NCI-H524 (cell line): Measurements from ENCODE around the gene NDFIP1.

Experiments used
- DNase-seq, 2 experiments: peaks; one replicate each; lab custom pipeline; 2025; lab: John Stamatoyannopoulos, UW

The NDFIP1 gene

GRCh38 chr5:142119051-142119625 is 10.6 kb downstream of the NDFIP1 start:
- DNase-seq = no peak

DNA sequence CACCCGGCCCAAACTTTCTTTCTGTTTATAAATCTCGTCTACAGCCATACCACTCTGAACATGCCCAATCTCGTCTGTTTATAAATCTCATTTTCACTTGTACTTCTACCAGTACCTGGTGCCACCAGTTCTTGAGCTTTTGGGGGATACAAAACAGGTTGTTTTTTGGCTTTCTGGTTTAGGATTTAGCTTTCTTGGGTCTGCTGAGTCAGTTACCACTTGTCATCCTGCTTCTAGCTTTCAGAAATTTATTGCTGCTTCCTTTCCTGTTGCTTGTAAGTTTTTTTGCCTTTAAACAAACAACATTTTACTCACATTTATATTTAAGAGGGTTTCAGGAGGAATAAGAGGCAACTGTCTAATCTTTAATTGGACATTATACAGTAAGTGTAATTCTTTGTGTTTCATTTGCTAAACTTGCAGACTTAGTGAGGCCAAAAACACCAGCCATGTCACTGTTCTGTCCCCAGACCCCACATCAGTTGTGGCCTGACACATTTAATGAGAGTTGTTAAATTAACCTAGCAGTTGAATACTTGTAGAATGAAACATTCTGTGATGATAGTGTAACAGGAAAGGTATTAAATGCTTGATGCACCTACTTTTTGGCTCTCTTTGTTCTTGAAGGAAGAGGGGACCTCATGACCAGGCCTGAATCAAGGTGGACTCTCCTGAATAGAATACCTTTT is 11.8 kb downstream of the NDFIP1 start:
- DNase-seq = no peak

DNA sequence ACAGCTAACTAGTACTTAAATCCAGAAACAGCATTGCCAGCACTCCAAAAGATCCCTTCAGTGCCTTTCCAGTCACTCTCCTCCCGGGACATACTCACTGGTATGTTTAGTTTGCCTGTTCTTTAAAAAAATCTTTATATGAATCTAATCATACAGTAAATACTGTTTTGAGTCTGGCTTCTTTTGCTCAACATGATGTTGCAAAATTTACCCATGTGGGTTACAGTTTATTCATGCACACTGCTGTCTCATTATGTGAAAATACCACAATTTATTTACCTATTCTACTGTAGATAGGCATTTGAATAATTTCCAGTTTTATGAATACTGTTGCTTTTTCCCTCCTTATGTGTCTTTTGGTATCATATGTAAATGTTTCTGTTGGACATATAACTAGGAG is 13.5 kb downstream of the NDFIP1 start:
- no peak for DNase-seq

GRCh38 chr5:142125378-142125777 is 16.8 kb downstream of the NDFIP1 start:
- DNase-seq = no peak

GRCh38 chr5:142125963-142126362 is 17.4 kb downstream of the NDFIP1 start:
- no peak for DNase-seq

DNA sequence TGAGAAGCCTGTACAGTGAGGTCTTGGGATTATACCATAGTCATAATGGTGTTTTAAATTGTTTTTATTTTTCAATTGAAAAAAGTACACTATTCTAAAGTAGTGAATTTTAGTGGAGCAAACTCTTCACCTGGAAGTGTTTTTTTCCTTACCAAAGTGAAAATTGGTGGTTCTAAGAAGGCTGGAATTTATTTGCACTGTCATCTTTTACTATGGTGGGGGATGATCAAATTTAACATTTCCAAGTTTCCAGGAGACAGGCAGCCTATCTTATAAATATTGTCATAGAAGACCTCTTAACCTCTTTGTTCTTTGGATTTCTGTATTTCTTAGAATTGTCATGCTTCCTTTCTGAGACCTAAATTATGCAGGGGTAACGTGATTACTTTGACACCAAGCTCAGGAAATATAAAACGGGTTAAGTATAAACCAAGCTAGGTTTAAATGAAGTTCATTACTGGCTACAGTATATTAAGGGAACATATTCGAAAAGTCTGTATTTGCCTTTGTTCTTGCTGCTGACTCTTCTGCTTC is 20.2 kb downstream of the NDFIP1 start:
- no peak for DNase-seq

DNA sequence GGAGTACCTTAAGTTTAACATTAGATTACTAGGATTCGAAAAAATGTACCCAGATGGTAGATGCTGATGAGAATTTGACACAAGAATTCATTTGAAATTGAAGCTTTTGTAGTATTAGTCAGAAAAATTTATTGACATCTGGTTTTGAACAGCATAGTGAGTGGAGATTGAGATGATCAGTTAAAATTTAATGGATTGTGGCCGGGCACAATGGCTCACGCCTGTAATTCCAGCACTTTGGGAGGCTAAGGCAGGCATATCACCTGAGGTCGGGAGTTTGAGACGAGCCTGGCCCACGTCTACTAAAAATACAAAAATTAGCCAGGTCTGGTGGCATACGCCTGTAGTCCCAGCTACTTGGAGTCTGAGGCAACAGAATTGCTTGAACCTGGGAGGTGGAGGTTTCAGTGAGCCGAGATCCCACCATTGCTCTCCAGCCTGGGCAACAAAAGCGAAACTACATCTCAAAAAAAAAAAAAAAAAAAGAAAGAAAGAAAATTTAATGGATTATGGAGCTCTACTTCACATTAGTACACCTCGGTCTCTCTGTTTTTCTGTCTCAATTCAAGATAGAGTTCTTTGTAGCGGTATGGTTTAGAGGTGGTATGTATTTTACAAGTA is 21.0 kb downstream of the NDFIP1 start:
- DNase-seq = no peak

GRCh38 chr5:142131394-142131793 is 22.8 kb downstream of the NDFIP1 start:
- no peak for DNase-seq

DNA sequence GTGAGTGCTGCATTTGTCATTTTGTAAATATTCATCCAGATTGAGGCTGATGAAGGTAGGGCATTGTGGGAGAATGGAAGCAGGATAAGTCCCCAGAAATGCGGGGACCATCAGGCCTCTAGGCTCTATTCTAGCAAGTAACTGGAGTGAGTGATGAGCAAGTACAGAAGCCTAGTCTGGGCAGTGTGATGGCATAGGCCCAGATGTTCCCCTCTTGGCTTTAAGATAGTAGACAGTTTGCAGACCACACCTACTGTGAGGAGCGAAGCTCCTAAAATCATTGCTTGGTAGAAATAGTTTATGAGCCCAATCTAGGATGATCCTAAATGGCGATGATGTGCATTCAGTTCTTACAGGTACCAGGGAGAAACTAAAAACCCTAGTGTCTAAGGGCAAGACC is 24.3 kb downstream of the NDFIP1 start:
- no peak for DNase-seq

- no peak for DNase-seq
These were observed 25.0 kb downstream of the NDFIP1 start for GRCh38 chr5:142133330-142134206.

GRCh38 chr5:142134331-142135010 is 25.9 kb downstream of the NDFIP1 start:
- no peak for DNase-seq

- peak in 1 of 2 experiments; percentile 16 for DNase-seq
These were observed 32.9 kb downstream of the NDFIP1 start for GRCh38 chr5:142141463-142141862.

- DNase-seq = peak in 1 of 2 experiments; percentile 20
These were observed 35.3 kb downstream of the NDFIP1 start for GRCh38 chr5:142143878-142144277.

DNA sequence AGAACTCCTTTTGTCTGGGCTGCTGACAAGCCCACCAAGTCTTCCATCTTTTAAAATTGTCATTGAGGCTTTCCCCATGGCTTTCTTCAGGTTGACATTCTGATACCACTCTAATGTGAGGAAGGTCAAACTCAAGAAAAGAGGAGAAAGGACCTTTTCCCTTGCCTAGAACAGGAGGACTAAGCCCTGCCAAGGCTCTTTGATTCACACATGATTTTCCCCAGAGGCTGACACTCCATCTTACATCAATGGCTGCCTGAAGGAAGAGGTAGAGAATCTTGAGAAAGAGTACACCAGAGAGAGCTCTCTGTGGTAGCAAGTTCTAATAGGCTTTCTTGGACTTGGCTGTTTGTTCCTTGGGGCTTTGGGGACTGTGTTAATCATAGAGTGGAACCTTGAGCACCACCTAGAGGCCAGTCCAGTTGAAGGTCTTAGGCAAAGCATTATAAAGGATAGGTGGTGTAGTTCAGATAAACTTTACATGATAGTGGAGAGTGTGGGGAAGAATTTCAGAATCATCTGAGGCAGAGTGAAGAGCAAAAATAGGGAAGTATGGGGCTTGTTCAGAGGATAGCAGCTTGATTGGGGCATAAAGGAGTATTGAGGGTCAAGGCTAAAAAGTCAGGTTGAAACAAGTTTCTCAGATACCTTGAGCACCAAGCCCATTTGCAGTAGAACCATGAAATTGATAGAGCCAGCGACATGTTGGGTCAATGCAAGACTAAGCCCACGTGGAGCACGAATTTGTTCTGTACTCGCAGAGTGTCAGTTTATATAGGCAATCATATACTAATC is 36.7 kb downstream of the NDFIP1 start:
- peak; percentile 17 to 64 for DNase-seq

DNA sequence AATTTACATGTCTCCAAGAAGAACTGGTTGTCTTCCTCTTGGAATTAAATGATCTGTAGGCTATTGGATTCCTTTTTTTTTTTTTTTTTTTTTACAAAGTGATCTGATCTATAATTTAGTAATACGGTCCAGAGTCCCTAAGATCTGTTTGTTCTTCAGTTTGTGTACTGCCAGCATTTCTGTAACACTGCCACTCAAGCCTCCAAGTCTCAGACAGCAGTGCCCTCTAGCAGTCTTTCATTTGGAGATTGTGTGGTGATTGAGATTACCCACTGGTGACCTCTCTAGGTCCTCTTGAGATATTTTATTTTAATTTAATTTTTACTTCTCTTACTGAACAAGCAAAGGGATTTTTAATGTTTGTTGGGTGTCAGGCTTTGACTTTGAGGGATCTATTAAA is 40.8 kb downstream of the NDFIP1 start:
- DNase-seq = no peak

DNA sequence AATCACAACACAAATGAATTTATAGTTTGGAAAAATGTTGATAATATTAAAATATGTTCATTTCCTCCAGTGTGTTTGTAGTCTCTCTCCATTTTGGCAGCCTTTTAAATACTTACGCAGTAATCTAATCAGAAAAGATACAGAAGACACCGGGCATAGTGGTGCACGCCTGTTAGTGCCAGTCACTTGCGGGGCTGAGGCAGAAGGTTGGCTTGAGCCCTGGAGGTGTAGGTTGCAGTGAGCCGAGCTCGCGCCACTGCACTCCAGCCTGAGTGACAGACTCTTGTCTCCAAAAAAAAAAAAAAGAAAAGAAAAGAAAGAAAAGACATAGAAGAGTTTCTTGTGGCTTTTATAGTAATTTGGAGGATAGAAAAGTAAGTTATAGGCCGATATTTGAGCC is 41.9 kb downstream of the NDFIP1 start:
- no peak for DNase-seq

- peak in 1 of 2 experiments; percentile 61 for DNase-seq
These were observed 43.1 kb downstream of the NDFIP1 start for GRCh38 chr5:142151436-142152383.

GRCh38 chr5:142152384-142152732 is 43.8 kb downstream of the NDFIP1 start:
- no peak for DNase-seq

GRCh38 chr5:142153674-142154448 is 45.3 kb downstream of the NDFIP1 start:
- DNase-seq = no peak
